GM12878 (cell line): ENCODE measurements around the gene LEKR1. TPM values are rescaled to one million over a fixed set of nuclear protein-coding genes. Genes with fewer than 3 reads are reported as not detected.

Experiments
- ATAC-seq: fragments of 200-7000 bp; cut with Tn5 transposase; 3 replicates; pipeline ENCODE4 v1.9.1; 2020; ENCODE audit warnings: mild to moderate bottlenecking, moderate library complexity
- BruUV-seq: library from RNA; stranded (reverse); fragments of 400-500 nt; replicated peaks from 2 replicates; lab custom pipeline; 2021; lab: Mats Ljungman, UMichigan
- CTCF ChIA-PET: fragments of 300-600 bp; sonication (Branson Sonifier 250); formaldehyde crosslinking; extraction: SDS; loops from one replicate; lab custom pipeline; 2021; ENCODE audit warnings: inconsistent platforms; lab: Yijun Ruan, JAX
- POLR2A ChIA-PET: fragments of 350-600 bp; formaldehyde crosslinking; extraction: SDS; loops from one replicate; lab custom pipeline; 2021; ENCODE audit warnings: inconsistent platforms; lab: Charles Lee
- RAD21 ChIA-PET: fragments of 300-600 bp; sonication (Branson Sonifier 250); formaldehyde crosslinking; loops from one replicate; lab custom pipeline; 2023; ENCODE audit warnings: antibody characterized with exemption; ENCODE audit not compliant: unreplicated experiment; lab: Charles Lee
- SMC1A ChIA-PET: fragments of 300-600 bp; sonication (Branson Sonifier 250); formaldehyde crosslinking; loops from one replicate; lab custom pipeline; 2023; ENCODE audit not compliant: unreplicated experiment, uncharacterized antibody; lab: Charles Lee
- DNase-seq: peaks from one replicate; pipeline ENCODE4 v3.0.0-alpha.2; 2011; ENCODE audit warnings: low read depth, low spot score
- FAIRE-seq: peaks from 3 replicates; lab custom pipeline; 2011; peaks lifted over from hg19 to GRCh38; lab: Jason Lieb, UNC
- H2AFZ ChIP-seq: 2 replicates; pipeline ENCODE4 v1.6.0; 2011; ENCODE audit warnings: low read depth, low read length, control low read depth; ENCODE audit not compliant: control insufficient read depth
- H3K27ac ChIP-seq: 2 replicates; pipeline ENCODE4 v1.5.1; 2011; ENCODE audit warnings: control low read depth; ENCODE audit not compliant: control insufficient read depth, insufficient read depth
- H3K27me3 ChIP-seq, 2 experiments: replicated peaks in 1 of 2; 2 replicates each; pipeline versions ENCODE4 v1.6.0 to v1.6.1; 2011; ENCODE audit warnings: low read length in 1 of 2; ENCODE audit not compliant: control insufficient read depth in 2 of 2, insufficient read depth in 2 of 2
- H3K36me3 ChIP-seq, 2 experiments: 2 replicates each; pipeline ENCODE4 v1.5.1; 2011; ENCODE audit warnings: low read length in 1 of 2; ENCODE audit not compliant: control insufficient read depth in 2 of 2, insufficient read depth in 2 of 2
- H3K4me1 ChIP-seq: 2 replicates; pipeline ENCODE4 v1.6.1; 2011; ENCODE audit warnings: mild to moderate bottlenecking, low read length, moderate library complexity, mixed read lengths; ENCODE audit not compliant: control insufficient read depth, insufficient read depth
- H3K4me2 ChIP-seq: 2 replicates; pipeline ENCODE4 v1.6.0; 2011; ENCODE audit warnings: control low read depth; ENCODE audit not compliant: control insufficient read depth, insufficient read depth
- H3K4me3 ChIP-seq: fragments of 200-600 bp; sonication (generic); 2 replicates; pipeline ENCODE4 v1.5.1; 2016
- H3K79me2 ChIP-seq: 2 replicates; pipeline ENCODE4 v1.6.0; 2011; ENCODE audit warnings: low read length; ENCODE audit not compliant: control insufficient read depth, insufficient read depth
- H3K9ac ChIP-seq: 2 replicates; pipeline ENCODE4 v1.8.0; 2011; ENCODE audit warnings: low read length, control low read depth, mixed read lengths; ENCODE audit not compliant: control insufficient read depth, insufficient read depth
- H3K9me3 ChIP-seq: replicated peaks from 3 replicates; pipeline ENCODE4 v1.5.1; 2011; ENCODE audit warnings: mild to moderate bottlenecking, low read length; ENCODE audit not compliant: control insufficient read depth, insufficient read depth
- H4K20me1 ChIP-seq: 2 replicates; pipeline ENCODE4 v1.6.0; 2011; ENCODE audit not compliant: control insufficient read depth, insufficient read depth
- ASH2L ChIP-seq: fragments of 300-600, 200-600 bp; sonication (generic); IDR thresholded peaks from 2 replicates; pipeline ENCODE4 v1.6.1; 2017; ENCODE audit warnings: low read depth, mild to moderate bottlenecking, borderline replicate concordance
- CEBPB ChIP-seq, 2 experiments: fragments of 150-350 bp in 1 of 2; IDR thresholded peaks; 2 replicates each; pipeline ENCODE4 v1.6.1; 2012 to 2014; ENCODE audit warnings: low read depth in 2 of 2, low read length in 2 of 2, borderline replicate concordance in 1 of 2, inconsistent platforms in 1 of 2
- CHD2 ChIP-seq: IDR thresholded peaks from 2 replicates; pipeline ENCODE4 v1.6.1; 2011; ENCODE audit warnings: low read depth, low read length, improper control_type of control experiment, borderline replicate concordance
- GATAD2B ChIP-seq: fragments of 450-650 bp; conservative IDR thresholded peaks from 2 replicates; pipeline ENCODE4 v1.6.1; 2017; ENCODE audit warnings: low read depth, mild to moderate bottlenecking, moderate library complexity
- NFXL1 ChIP-seq: fragments of 450-650 bp; IDR thresholded peaks from 2 replicates; pipeline ENCODE4 v1.6.1; 2017; ENCODE audit warnings: antibody characterized with exemption, mild to moderate bottlenecking, borderline replicate concordance
- NRF1 ChIP-seq: conservative IDR thresholded peaks from 2 replicates; pipeline ENCODE4 v1.6.1; 2011; ENCODE audit warnings: mild to moderate bottlenecking, low read depth, low read length, improper control_type of control experiment
- PAX8 ChIP-seq: fragments of 450-650 bp; IDR thresholded peaks from 2 replicates; pipeline ENCODE4 v1.6.1; 2017; ENCODE audit warnings: mild to moderate bottlenecking, moderate library complexity
- RAD21 ChIP-seq: IDR thresholded peaks from 2 replicates; pipeline ENCODE4 v1.6.1; 2011; ENCODE audit warnings: mild to moderate bottlenecking, low read depth, low read length, moderate library complexity; ENCODE audit not compliant: insufficient read depth
- RELA ChIP-seq: fragments of 450-650 bp; IDR thresholded peaks from 2 replicates; pipeline ENCODE4 v1.8.0; 2014; ENCODE audit warnings: borderline replicate concordance; ENCODE audit not compliant: partially characterized antibody
- SMAD5 ChIP-seq: IDR thresholded peaks from 2 replicates; pipeline ENCODE4 v1.6.1; 2016; ENCODE audit warnings: antibody characterized with exemption, low read depth
- SPI1 ChIP-seq: IDR thresholded peaks from 2 replicates; pipeline ENCODE4 v1.6.1; 2011; ENCODE audit warnings: low read depth, mild to moderate bottlenecking, low read length, moderate library complexity, borderline replicate concordance; ENCODE audit not compliant: insufficient read depth
- STAT1 ChIP-seq: fragments of 450-650 bp; conservative IDR thresholded peaks from 2 replicates; pipeline ENCODE4 v1.6.1; 2014; ENCODE audit warnings: antibody characterized with exemption, mild to moderate bottlenecking
- SUPT20H ChIP-seq: IDR thresholded peaks from 2 replicates; pipeline ENCODE4 v1.6.1; 2011; ENCODE audit warnings: low read depth, mild to moderate bottlenecking, low read length, moderate library complexity, borderline replicate concordance; ENCODE audit not compliant: control insufficient read depth
- ZBTB11 ChIP-seq: fragments of 450-650 bp; formaldehyde crosslinking; IDR thresholded peaks from 2 replicates; pipeline ENCODE4 v1.5.0; 2022; ENCODE audit warnings: mild to moderate bottlenecking, missing genetic modification characterization
- WGBS: methylation state at CpG from one replicate; pipeline ENCODE4 v1.1.6; 2016; ENCODE audit warnings: low lambda C conversion rate; ENCODE audit not compliant: insufficient replicate concordance, insufficient coverage; ENCODE audit errors: missing lambda C conversion rate; 5-methylcytosine and 5-hydroxymethylcytosine counted together
- in situ Hi-C: fragments of 300-500 bp; cut with MboI; formaldehyde crosslinking; loops from 9 replicates; pipeline ENCODE4 v1.14.3; 2018; ENCODE audit warnings: mixed read lengths
- intact Hi-C: fragments of 100-400 bp; cut with micrococcal nuclease; formaldehyde crosslinking; loops from one replicate; pipeline ENCODE4 v1.14.2; 2022; ENCODE audit not compliant: unreplicated experiment
- polyA plus RNA-seq, 11 experiments: library from polyadenylated mRNA; depleted of rRNA in 4 of 11; unstranded in 6 of 11; stranded (reverse) in 5 of 11; fragments of >200 nt; fragmentation: Nextera tagmentation in 4 of 11; fragmentation: Illumina TruSeq in 1 of 11; extraction: Ambion mirVana in 4 of 11; extraction: Trizol in 1 of 11; gene quantifications; 1 replicate in 1 of 11; 2 replicates in 10 of 11; pipeline versions ENCODE4 v1.2.1 to v1.2.3, GENCODE V29; 2011 to 2016; ENCODE audit warnings: inconsistent platforms in 2 of 11, missing spikeins in 2 of 11, low read depth in 1 of 11
- total RNA-seq, 4 experiments: library from RNA; depleted of rRNA in 3 of 4; stranded (reverse); fragments of >200 nt in 3 of 4; fragmentation: Illumina TruSeq in 1 of 4; extraction: Trizol in 1 of 4; gene quantifications; 2 replicates each; pipeline versions ENCODE4 v1.2.1 to v1.2.3, GENCODE V29; 2013 to 2021
- TF ChIP-seq, protein P1 (sequence below): fragments of 450-650 bp; formaldehyde crosslinking; IDR thresholded peaks from 2 replicates; pipeline ENCODE4 v1.4.0; 2020; ENCODE audit warnings: mild to moderate bottlenecking, moderate library complexity

LEKR1 gene
- total and polyA plus RNA-seq, 10 of the 15 experiments (the other 5 are each of a cell fraction or from before 2014, with no cell fraction given): 0.48 to 3.2 (median 1.3) TPM

- ChIA-PET RAD21 (no interaction called here), CTCF (no interaction called here), POLR2A (no interaction called here)
- WGBS: 86% methylated on average over 4 of the region's 5 CpGs
- Histone ChIP-seq H3K27me3 (no peaks in the 10 kb centered on the region), H3K36me3 (no peaks in the 10 kb centered on the region), H3K79me2 (no peaks in the 10 kb centered on the region)
- TF ChIP-seq SPI1 (no peak), STAT1 (no peak), GATAD2B (no peak), CEBPB (IDR thresholded peaks at IDR 0.05; ENCODE audit: borderline replicate concordance in 1 of 2, low read depth in 2 of 2, low read length in 2 of 2) (no peak), RAD21 (no peak), NFXL1 (no peak), RELA (no peak), PAX8 (no peak), CHD2 (no peak), SMAD5 (no peak), ASH2L (no peak), ZBTB11 (CRISPR knock-in tag) (no peak), SUPT20H (no peak), NRF1 (no peak)
- TF ChIP-seq, protein P1, sequence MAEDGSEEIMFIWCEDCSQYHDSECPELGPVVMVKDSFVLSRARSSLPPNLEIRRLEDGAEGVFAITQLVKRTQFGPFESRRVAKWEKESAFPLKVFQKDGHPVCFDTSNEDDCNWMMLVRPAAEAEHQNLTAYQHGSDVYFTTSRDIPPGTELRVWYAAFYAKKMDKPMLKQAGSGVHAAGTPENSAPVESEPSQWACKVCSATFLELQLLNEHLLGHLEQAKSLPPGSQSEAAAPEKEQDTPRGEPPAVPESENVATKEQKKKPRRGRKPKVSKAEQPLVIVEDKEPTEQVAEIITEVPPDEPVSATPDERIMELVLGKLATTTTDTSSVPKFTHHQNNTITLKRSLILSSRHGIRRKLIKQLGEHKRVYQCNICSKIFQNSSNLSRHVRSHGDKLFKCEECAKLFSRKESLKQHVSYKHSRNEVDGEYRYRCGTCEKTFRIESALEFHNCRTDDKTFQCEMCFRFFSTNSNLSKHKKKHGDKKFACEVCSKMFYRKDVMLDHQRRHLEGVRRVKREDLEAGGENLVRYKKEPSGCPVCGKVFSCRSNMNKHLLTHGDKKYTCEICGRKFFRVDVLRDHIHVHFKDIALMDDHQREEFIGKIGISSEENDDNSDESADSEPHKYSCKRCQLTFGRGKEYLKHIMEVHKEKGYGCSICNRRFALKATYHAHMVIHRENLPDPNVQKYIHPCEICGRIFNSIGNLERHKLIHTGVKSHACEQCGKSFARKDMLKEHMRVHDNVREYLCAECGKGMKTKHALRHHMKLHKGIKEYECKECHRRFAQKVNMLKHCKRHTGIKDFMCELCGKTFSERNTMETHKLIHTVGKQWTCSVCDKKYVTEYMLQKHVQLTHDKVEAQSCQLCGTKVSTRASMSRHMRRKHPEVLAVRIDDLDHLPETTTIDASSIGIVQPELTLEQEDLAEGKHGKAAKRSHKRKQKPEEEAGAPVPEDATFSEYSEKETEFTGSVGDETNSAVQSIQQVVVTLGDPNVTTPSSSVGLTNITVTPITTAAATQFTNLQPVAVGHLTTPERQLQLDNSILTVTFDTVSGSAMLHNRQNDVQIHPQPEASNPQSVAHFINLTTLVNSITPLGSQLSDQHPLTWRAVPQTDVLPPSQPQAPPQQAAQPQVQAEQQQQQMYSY (CRISPR knock-in tag): no peak
- TF ChIP-seq, all 136 proteins: peak for 0
- H3K4me2 ChIP-seq: no peak overlapping the region
- ATAC-seq: no peak
- H3K27ac ChIP-seq: no peak overlapping the region
- SMC1A ChIA-PET: interaction anchor here (0.7 to 1.5 kb wide), 3 partner anchors 23 to 1127 kb away, joined by 3 read pairs; no protein-coding TSS in a partner anchor
- in situ Hi-C loops (no loop called here), intact Hi-C loops (no loop called here)
- H3K4me3 ChIP-seq: no peak overlapping the region
- no peaks in the 10 kb centered on the region for H3K4me1 ChIP-seq
- no peak for FAIRE-seq
- no peaks in the 10 kb centered on the region for H4K20me1 ChIP-seq
- BruUV-seq: no TSS peak
- no peaks in the 10 kb centered on the region for H3K9me3 ChIP-seq
- no peak for DNase-seq
- no peak overlapping the region for H2AFZ ChIP-seq
- H3K9ac ChIP-seq: no peak overlapping the region
Observed at GRCh38 chr3:156985711-156986110, 159.6 kb downstream of the LEKR1 start.
